Astrocyte (in vitro differentiated cells and primary cell): ENCODE data around the gene COX20. TPM values are rescaled to one million over a fixed set of nuclear protein-coding genes. Genes with fewer than 3 reads are reported as not detected.

ENCODE experiments used
- DNase-seq: peaks from one replicate; pipeline ENCODE4 v3.0.0-alpha.2; 2010; ENCODE audit warnings: low read depth
- FAIRE-seq: peaks from 2 replicates; lab custom pipeline; 2011; peaks lifted over from hg19 to GRCh38; lab: Jason Lieb, UNC
- H2AFZ ChIP-seq: 2 replicates; pipeline ENCODE4 v1.6.0; 2012; ENCODE audit warnings: low read depth, low read length, inconsistent platforms
- H3K27ac ChIP-seq: 2 replicates; pipeline ENCODE4 v1.5.1; 2011; ENCODE audit warnings: low read depth, low read length, inconsistent platforms
- H3K27me3 ChIP-seq: 2 replicates; pipeline ENCODE4 v1.6.0; 2011; ENCODE audit warnings: low read length, inconsistent platforms; ENCODE audit not compliant: insufficient read depth
- H3K36me3 ChIP-seq: 2 replicates; pipeline ENCODE4 v1.5.1; 2011; ENCODE audit warnings: low read length, inconsistent platforms; ENCODE audit not compliant: insufficient read depth
- H3K4me1 ChIP-seq: 2 replicates; pipeline ENCODE4 v1.5.1; 2011; ENCODE audit warnings: low read length, inconsistent platforms; ENCODE audit not compliant: insufficient read depth
- H3K4me2 ChIP-seq: 2 replicates; pipeline ENCODE4 v1.6.0; 2012; ENCODE audit warnings: low read length, inconsistent platforms
- H3K4me3 ChIP-seq: 2 replicates; pipeline ENCODE4 v1.5.1; 2011; ENCODE audit warnings: low read depth, mild to moderate bottlenecking, low read length, inconsistent platforms; ENCODE audit not compliant: insufficient read depth
- H3K79me2 ChIP-seq: 2 replicates; pipeline ENCODE4 v1.6.0; 2012; ENCODE audit warnings: mild to moderate bottlenecking, low read length, inconsistent platforms; ENCODE audit not compliant: insufficient read depth
- H3K9ac ChIP-seq: 2 replicates; pipeline ENCODE4 v1.6.0; 2012; ENCODE audit warnings: mild to moderate bottlenecking, low read length, inconsistent platforms
- H3K9me3 ChIP-seq: 2 replicates; pipeline ENCODE4 v1.5.1; 2012; ENCODE audit warnings: low read depth, mild to moderate bottlenecking, low read length, inconsistent platforms; ENCODE audit not compliant: insufficient read depth
- H4K20me1 ChIP-seq: 2 replicates; pipeline ENCODE4 v1.6.0; 2012; ENCODE audit warnings: low read length, inconsistent platforms; ENCODE audit not compliant: insufficient read depth
- H3K27ac Mint-ChIP-seq: one replicate; pipeline ENCODE4 v1.8.0; 2021; ENCODE audit warnings: mild to moderate bottlenecking, mixed read lengths; ENCODE audit not compliant: unreplicated experiment
- H3K27me3 Mint-ChIP-seq: one replicate; pipeline ENCODE4 v1.8.0; 2021; ENCODE audit warnings: low read depth, mixed read lengths; ENCODE audit not compliant: unreplicated experiment
- H3K36me3 Mint-ChIP-seq: one replicate; pipeline ENCODE4 v1.8.0; 2021; ENCODE audit warnings: low read depth, mixed read lengths; ENCODE audit not compliant: unreplicated experiment
- H3K4me1 Mint-ChIP-seq: one replicate; pipeline ENCODE4 v1.8.0; 2021; ENCODE audit warnings: low read depth, mixed read lengths; ENCODE audit not compliant: unreplicated experiment
- H3K4me3 Mint-ChIP-seq: one replicate; pipeline ENCODE4 v1.8.0; 2021; ENCODE audit warnings: mild to moderate bottlenecking, moderate library complexity, mixed read lengths; ENCODE audit not compliant: unreplicated experiment
- H3K9me3 Mint-ChIP-seq: one replicate; pipeline ENCODE4 v1.8.0; 2021; ENCODE audit warnings: mild to moderate bottlenecking, mixed read lengths; ENCODE audit not compliant: unreplicated experiment
- CTCF ChIP-seq: IDR thresholded peaks from 2 replicates; pipeline ENCODE4 v1.5.1; 2011; ENCODE audit warnings: low read depth, mild to moderate bottlenecking, inconsistent platforms, low read length, moderate library complexity; ENCODE audit not compliant: insufficient read depth
- EZH2 ChIP-seq: IDR thresholded peaks from 2 replicates; pipeline ENCODE4 v1.6.1; 2012; ENCODE audit warnings: mild to moderate bottlenecking, low read length, inconsistent platforms; ENCODE audit not compliant: insufficient read depth
- total RNA-seq: library from RNA; stranded (reverse); gene quantifications from 2 replicates; pipeline ENCODE4 v1.2.1, GENCODE V29; 2021

The COX20 gene
- total RNA-seq, 1 donor from 2014 or later, result 51.0 TPM

- no peak for FAIRE-seq
- Histone ChIP-seq H3K9me3 (no peaks in the 10 kb centered on the region), H3K4me2 (no peak overlapping the region), H3K79me2 (peaks cover 75% of the 10 kb centered on the region), H3K36me3 (peaks cover 72% of the 10 kb centered on the region), H3K4me1 (no peaks in the 10 kb centered on the region), H2AFZ (no peak overlapping the region), H3K9ac (no peak overlapping the region), H3K4me3 (no peak overlapping the region), H3K27ac (no peak overlapping the region), H4K20me1 (peaks cover 61% of the 10 kb centered on the region), H3K27me3 (no peaks in the 10 kb centered on the region)
- Mint-ChIP-seq H3K4me1 (no peaks in the 10 kb centered on the region), H3K27me3 (no peaks in the 10 kb centered on the region), H3K9me3 (no peaks in the 10 kb centered on the region), H3K36me3 (peaks cover 22% of the 10 kb centered on the region), H3K4me3 (no peak overlapping the region), H3K27ac (no peak overlapping the region)
- DNase-seq, result no peak
- TF ChIP-seq CTCF, result no peak
- no peak for TF ChIP-seq EZH2
Measured at GRCh38 chr1:244851546-244852231, 16.2 kb downstream of the COX20 start.

DNA sequence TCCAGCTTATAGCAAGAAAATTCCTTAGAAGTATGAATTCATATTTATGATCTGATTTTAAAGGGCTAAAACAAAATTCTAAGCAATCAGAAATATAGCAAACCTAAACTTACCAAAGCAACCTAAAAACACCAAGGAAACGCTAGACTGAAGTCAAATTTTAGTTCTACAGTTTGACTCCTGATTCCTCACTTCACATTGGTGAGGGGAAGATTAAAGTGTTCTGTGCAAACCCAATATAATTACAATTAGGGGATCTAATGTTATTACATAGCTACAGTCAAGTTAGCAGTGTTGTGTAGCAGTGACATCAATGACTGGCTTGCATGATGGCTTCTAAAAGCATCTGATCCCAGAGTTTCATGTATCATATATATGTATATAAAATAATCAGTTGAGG is 17.2 kb downstream of the COX20 start:
- no peaks in the 10 kb centered on the region for H3K4me1 Mint-ChIP-seq
- Histone ChIP-seq H3K36me3 (peaks cover 76% of the 10 kb centered on the region), H3K27me3 (no peaks in the 10 kb centered on the region), H3K4me3 (no peak overlapping the region), H3K9ac (no peak overlapping the region), H4K20me1 (peaks cover 70% of the 10 kb centered on the region), H3K4me2 (no peak overlapping the region), H3K79me2 (peaks cover 85% of the 10 kb centered on the region), H3K27ac (no peak overlapping the region), H3K4me1 (no peaks in the 10 kb centered on the region), H3K9me3 (no peaks in the 10 kb centered on the region), H2AFZ (no peak overlapping the region)
- no peak for TF ChIP-seq EZH2
- no peak for TF ChIP-seq CTCF
- H3K36me3 Mint-ChIP-seq, result peaks cover 24% of the 10 kb centered on the region
- no peak overlapping the region for H3K4me3 Mint-ChIP-seq
- no peaks in the 10 kb centered on the region for H3K9me3 Mint-ChIP-seq
- H3K27me3 Mint-ChIP-seq, result no peaks in the 10 kb centered on the region
- no peak overlapping the region for H3K27ac Mint-ChIP-seq
- no peak for DNase-seq
- FAIRE-seq, result no peak

GRCh38 chr1:244854166-244854565 is 18.7 kb downstream of the COX20 start:
- Histone ChIP-seq H3K9me3 (no peaks in the 10 kb centered on the region), H3K27me3 (no peaks in the 10 kb centered on the region), H4K20me1 (peaks cover 80% of the 10 kb centered on the region), H3K9ac (no peak overlapping the region), H3K36me3 (peaks cover 78% of the 10 kb centered on the region), H2AFZ (no peak overlapping the region), H3K4me2 (no peak overlapping the region), H3K79me2 (peaks cover 94% of the 10 kb centered on the region), H3K4me3 (no peak overlapping the region), H3K27ac (no peak overlapping the region), H3K4me1 (no peaks in the 10 kb centered on the region)
- DNase-seq (no peak), FAIRE-seq (no peak)
- no peaks in the 10 kb centered on the region for H3K9me3 Mint-ChIP-seq
- H3K27me3 Mint-ChIP-seq, result no peaks in the 10 kb centered on the region
- H3K4me3 Mint-ChIP-seq, result no peak overlapping the region
- H3K4me1 Mint-ChIP-seq, result peaks cover 3% of the 10 kb centered on the region
- H3K36me3 Mint-ChIP-seq, result peaks cover 26% of the 10 kb centered on the region
- TF ChIP-seq EZH2, result no peak
- TF ChIP-seq CTCF, result no peak
- H3K27ac Mint-ChIP-seq, result no peak overlapping the region
